Measurements from ENCODE around the gene KANSL1. TPM values are rescaled to one million over a fixed set of nuclear protein-coding genes. Genes with fewer than 3 reads are reported as not detected.
A peak's percentile ranks its signal among the peaks of the same experiment; 100 is the strongest.

The KANSL1 gene
- total RNA-seq, 4 donors from 2014 or later = 80.3 to 201 (median 146) TPM

DNA sequence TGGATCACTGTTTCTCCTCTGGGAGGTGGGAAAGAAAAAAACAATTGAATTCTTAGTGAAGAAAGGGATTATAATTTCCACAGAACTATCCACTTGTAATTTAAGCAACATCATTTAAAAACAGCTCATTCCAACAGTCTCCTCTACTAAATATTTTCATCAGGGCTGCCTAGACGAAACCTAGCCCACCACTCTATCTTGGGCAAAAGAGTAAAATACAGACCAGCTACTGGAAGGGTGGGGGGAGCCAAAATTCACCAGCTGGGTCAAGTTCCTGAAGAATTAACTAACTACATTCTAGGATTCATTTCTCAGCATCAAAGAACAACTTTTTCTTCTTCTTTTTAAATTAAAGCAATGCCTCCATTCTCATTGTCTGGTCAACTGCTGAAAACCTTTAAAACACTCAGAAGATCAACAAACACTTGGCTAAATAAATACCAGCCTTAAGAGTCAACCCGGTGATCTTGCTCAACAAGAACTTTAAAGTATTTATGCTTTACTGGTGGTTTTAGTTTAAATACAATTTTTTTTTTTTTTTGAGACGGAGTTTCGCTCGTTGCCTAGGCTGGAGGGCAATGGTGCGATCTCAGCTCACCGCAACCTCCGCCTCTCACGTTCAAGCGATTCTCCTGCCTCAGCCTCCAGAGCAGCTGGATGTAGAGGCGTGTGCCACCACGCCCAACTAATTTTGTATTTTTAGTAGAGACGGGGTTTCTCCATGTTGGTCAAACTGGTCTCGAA, 25.2 kb downstream of the KANSL1 start:
- Histone ChIP-seq H3K4me3 (no peak overlapping the region), H3K27ac (no peak overlapping the region), H3K36me3 (peaks cover 0 to 20% (median 10%) of the 10 kb centered on the region in 4 donors), H3K4me1 (peaks cover 25 to 75% (median 59%) of the 10 kb centered on the region in 4 donors), H3K9me3 (no peaks in the 10 kb centered on the region), H3K27me3 (no peaks in the 10 kb centered on the region)
- TF ChIP-seq CTCF (IDR thresholded peaks at IDR 0.05) (no peak), POLR2AphosphoS5 (IDR thresholded peaks at IDR 0.05) (no peak), EP300 (IDR thresholded peaks at IDR 0.05; ENCODE audit: low read depth) (no peak), POLR2A (IDR thresholded peaks at IDR 0.05) (no peak)
- in situ Hi-C loops (cut with MboI; ENCODE audit: low pct_ligation_motif_present in 1 of 4, low pct_unique_long_range_greater_than_20kb in 1 of 4, low sequenced_read_pairs in 3 of 4) (no loop called here), intact Hi-C loops (cut with DNase I; ENCODE audit: low total_unique reads) (no loop called here)
- DNase-seq = no peak
- WGBS, 2 donors (ENCODE audit: low coverage in 1 of 2) = 68 to 82% methylated on average over 2 to 14 of the region's 14 CpGs

- no peak for DNase-seq
- Histone ChIP-seq H3K27me3 (no peaks in the 10 kb centered on the region), H3K4me1 (peaks cover 31 to 80% (median 62%) of the 10 kb centered on the region in 4 donors), H3K27ac (no peak overlapping the region), H3K4me3 (no peak overlapping the region), H3K9me3 (no peaks in the 10 kb centered on the region), H3K36me3 (peaks cover 0 to 20% (median 10%) of the 10 kb centered on the region in 4 donors)
- intact Hi-C loops (cut with DNase I; ENCODE audit: low total_unique reads) (no loop called here), in situ Hi-C loops (cut with MboI; ENCODE audit: low pct_ligation_motif_present in 1 of 4, low pct_unique_long_range_greater_than_20kb in 1 of 4, low sequenced_read_pairs in 3 of 4) (no loop called here)
- WGBS, 2 donors (ENCODE audit: low coverage in 1 of 2) = 60 to 66% methylated on average over 2 of the region's 2 CpGs
- TF ChIP-seq POLR2AphosphoS5 (IDR thresholded peaks at IDR 0.05) (no peak), CTCF (IDR thresholded peaks at IDR 0.05) (no peak), POLR2A (IDR thresholded peaks at IDR 0.05) (no peak), EP300 (IDR thresholded peaks at IDR 0.05; ENCODE audit: low read depth) (no peak)
Observed at GRCh38 chr17:46167267-46167666, 26.0 kb downstream of the KANSL1 start.

DNA sequence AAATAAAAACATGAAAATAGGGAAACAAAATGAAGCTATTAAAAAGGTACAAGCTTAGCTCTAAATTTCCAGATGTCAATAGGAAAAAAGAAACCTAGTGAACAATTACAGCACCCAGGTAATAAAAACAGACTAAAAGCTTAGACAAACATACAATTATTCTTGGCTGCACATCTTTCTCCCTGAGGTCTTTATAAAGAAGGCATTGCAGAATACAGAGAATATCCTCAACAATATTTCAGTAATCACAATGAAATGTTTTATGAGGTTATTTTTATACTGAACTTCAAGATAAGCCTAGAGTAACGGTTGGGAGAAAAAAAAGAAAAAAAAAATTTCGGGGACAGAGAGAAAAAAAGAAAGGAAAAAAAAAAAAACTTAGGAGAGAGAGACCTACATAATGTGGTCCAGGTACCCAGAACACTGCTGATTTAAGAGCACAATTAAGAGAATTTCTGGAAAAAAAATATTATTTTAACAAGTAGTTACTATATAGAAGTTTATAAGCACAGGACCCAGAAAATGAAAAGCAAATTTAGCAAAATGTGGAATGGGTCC, 26.5 kb downstream of the KANSL1 start:
- no peaks in the 10 kb centered on the region for H3K9me3 ChIP-seq
- H3K4me1 ChIP-seq = peaks cover 31 to 85% (median 63%) of the 10 kb centered on the region in 4 donors
- H3K27ac ChIP-seq = no peak overlapping the region
- intact Hi-C loops (cut with DNase I; ENCODE audit: low total_unique reads) = no loop called here
- no peak for DNase-seq
- H3K36me3 ChIP-seq = peaks cover 0 to 20% (median 8%) of the 10 kb centered on the region in 4 donors
- TF ChIP-seq EP300 (IDR thresholded peaks at IDR 0.05; ENCODE audit: low read depth) = no peak
- no peak for TF ChIP-seq POLR2AphosphoS5 (IDR thresholded peaks at IDR 0.05)
- no peak for TF ChIP-seq POLR2A (IDR thresholded peaks at IDR 0.05)
- TF ChIP-seq CTCF (IDR thresholded peaks at IDR 0.05) = no peak
- in situ Hi-C loops (cut with MboI; ENCODE audit: low pct_ligation_motif_present in 1 of 4, low pct_unique_long_range_greater_than_20kb in 1 of 4, low sequenced_read_pairs in 3 of 4) = no loop called here
- no peak overlapping the region for H3K4me3 ChIP-seq
- 15 to 41% methylated on average over 2 of the region's 2 CpGs for WGBS, 2 donors (ENCODE audit: low coverage in 1 of 2)
- H3K27me3 ChIP-seq = no peaks in the 10 kb centered on the region

DNA sequence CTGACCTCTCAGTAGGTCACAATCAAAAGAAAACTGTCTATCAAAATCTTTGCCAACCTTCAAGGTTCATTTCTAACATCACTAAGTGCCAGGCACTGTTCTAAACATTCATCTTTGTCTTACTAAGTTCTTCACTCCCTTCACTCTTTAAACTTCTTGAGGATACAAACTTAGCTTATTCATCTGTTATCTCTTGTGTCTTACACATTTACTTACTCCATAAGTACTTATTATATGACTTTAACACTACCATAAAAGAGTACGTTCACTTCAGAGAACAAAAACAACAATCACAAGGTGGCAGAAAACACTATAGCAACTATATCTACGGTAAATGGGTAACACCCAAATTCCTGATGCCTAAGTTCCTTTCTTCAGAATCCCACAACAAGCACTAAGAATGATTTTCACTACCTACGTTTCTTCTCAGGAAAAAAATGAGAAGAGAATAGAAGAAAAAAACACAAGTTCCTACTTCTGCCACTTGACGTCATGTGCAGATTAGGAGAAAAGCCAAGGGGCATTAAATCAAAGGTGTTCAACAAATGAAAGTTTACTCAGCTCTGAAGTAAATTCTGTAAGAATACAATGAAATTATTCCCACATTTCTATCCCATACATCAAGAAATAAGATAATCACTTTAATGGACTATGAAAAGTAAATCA, 29.2 kb downstream of the KANSL1 start:
- peak overlapping the region in 2 of 4 donors; percentile 12 to 61 for H3K27ac ChIP-seq
- TF ChIP-seq CTCF (IDR thresholded peaks at IDR 0.05) (no peak), EP300 (IDR thresholded peaks at IDR 0.05; ENCODE audit: low read depth) (no peak), POLR2A (IDR thresholded peaks at IDR 0.05) (no peak), POLR2AphosphoS5 (IDR thresholded peaks at IDR 0.05) (no peak)
- 35 to 40% methylated on average over 4 of the region's 4 CpGs for WGBS, 2 donors (ENCODE audit: low coverage in 1 of 2)
- peaks cover 39 to 83% (median 66%) of the 10 kb centered on the region in 4 donors for H3K4me1 ChIP-seq
- H3K9me3 ChIP-seq = no peaks in the 10 kb centered on the region
- in situ Hi-C loops (cut with MboI; ENCODE audit: low pct_ligation_motif_present in 1 of 4, low pct_unique_long_range_greater_than_20kb in 1 of 4, low sequenced_read_pairs in 3 of 4) = no loop called here
- intact Hi-C loops (cut with DNase I; ENCODE audit: low total_unique reads) = no loop called here
- H3K4me3 ChIP-seq = no peak overlapping the region
- no peaks in the 10 kb centered on the region for H3K27me3 ChIP-seq
- DNase-seq = no peak
- no peaks in the 10 kb centered on the region for H3K36me3 ChIP-seq

Measured in transverse colon (tissue), 4 donors.